Measurements from ENCODE around the gene SCN5A.

GRCh38 chr3:38637906-38638305 is 11.6 kb downstream of the SCN5A start:
- no peak for TF ChIP-seq CTCF (IDR thresholded peaks at IDR 0.05; ENCODE audit: insufficient read depth, low read depth, low read length)
- TF ChIP-seq EZH2 (IDR thresholded peaks at IDR 0.05; ENCODE audit: insufficient read depth, low read length): no peak
